HEK293T (cell line): ENCODE data around the gene CST6.

Experiments used
- ARNT ChIP-seq: fragments of 450-650 bp; IDR thresholded peaks from 2 replicates; pipeline ENCODE4 v1.6.1; 2017; ENCODE audit warnings: mild to moderate bottlenecking
- BHLHE40 ChIP-seq: fragments of 450-650 bp; IDR thresholded peaks from 2 replicates; pipeline ENCODE4 v1.6.1; 2016; ENCODE audit warnings: mild to moderate bottlenecking, moderate library complexity, borderline replicate concordance
- FOXA1 ChIP-seq: fragments of 450-650 bp; IDR thresholded peaks from 2 replicates; pipeline ENCODE4 v1.6.1; 2016; ENCODE audit warnings: mild to moderate bottlenecking
- FOXK2 ChIP-seq: fragments of 450-650 bp; IDR thresholded peaks from 2 replicates; pipeline ENCODE4 v1.6.1; 2016; ENCODE audit warnings: mild to moderate bottlenecking
- FOXM1 ChIP-seq: fragments of 450-650 bp; IDR thresholded peaks from 2 replicates; pipeline ENCODE4 v1.6.1; 2017; ENCODE audit warnings: mild to moderate bottlenecking, borderline replicate concordance
- SP1 ChIP-seq: fragments of 450-650 bp; IDR thresholded peaks from 2 replicates; pipeline ENCODE4 v1.6.1; 2017
- TARDBP ChIP-seq: fragments of 450-650 bp; IDR thresholded peaks from 2 replicates; pipeline ENCODE4 v1.6.1; 2016

DNA sequence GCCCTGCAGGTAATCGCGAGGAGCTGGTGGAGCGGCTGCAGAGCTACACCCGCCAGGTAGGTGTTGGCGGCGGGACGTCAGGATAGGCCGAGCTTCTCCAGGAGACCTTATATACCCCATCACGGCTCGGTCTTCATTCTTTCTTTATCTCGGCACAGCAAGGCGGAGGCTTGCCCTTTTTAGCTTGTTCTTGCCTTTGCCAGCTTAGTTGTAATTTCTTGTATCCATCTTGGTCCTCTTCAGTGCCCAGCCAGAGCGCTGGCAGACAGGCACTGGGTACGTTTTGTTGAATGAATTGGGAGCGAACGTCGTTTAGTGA lies 40.8 kb downstream of the CST6 start:
- TF ChIP-seq SP1 (no peak), BHLHE40 (no peak), ARNT (no peak), FOXM1 (no peak), FOXA1 (no peak), TARDBP (no peak), FOXK2 (no peak)
